ENCODE data around the gene MS4A15. TPM values are rescaled to one million over a fixed set of nuclear protein-coding genes. Genes with fewer than 3 reads are reported as not detected.
A peak's percentile ranks its signal among the peaks of the same experiment; 100 is the strongest.

MS4A15 gene
- total RNA-seq, 1 donor from 2014 or later = not detected

- H3K4me3 Mint-ChIP-seq (ENCODE audit: unreplicated experiment) = no peak overlapping the region
- H3K36me3 Mint-ChIP-seq (ENCODE audit: low read depth, unreplicated experiment) = peaks cover 17% of the 10 kb centered on the region
- no peak for DNase-seq (ENCODE audit: low spot score)
- peaks cover 8% of the 10 kb centered on the region for H3K27me3 Mint-ChIP-seq (ENCODE audit: unreplicated experiment)
- no peak overlapping the region for H3K27ac Mint-ChIP-seq (ENCODE audit: unreplicated experiment)
- H3K4me1 Mint-ChIP-seq (ENCODE audit: unreplicated experiment) = no peaks in the 10 kb centered on the region
- peaks cover 13% of the 10 kb centered on the region for H3K9me3 Mint-ChIP-seq (ENCODE audit: unreplicated experiment)
- TF ChIP-seq CTCF (IDR thresholded peaks at IDR 0.05; ENCODE audit: unreplicated experiment) = no peak
Observed at GRCh38 chr11:60792521-60792920, 35.9 kb downstream of the MS4A15 start.

GRCh38 chr11:60795291-60795690, 38.6 kb downstream of the MS4A15 start:
- no peaks in the 10 kb centered on the region for H3K4me1 Mint-ChIP-seq (ENCODE audit: unreplicated experiment)
- H3K4me3 Mint-ChIP-seq (ENCODE audit: unreplicated experiment) = peak overlapping the region; percentile 29
- H3K36me3 Mint-ChIP-seq (ENCODE audit: low read depth, unreplicated experiment) = peaks cover 17% of the 10 kb centered on the region
- peaks cover 13% of the 10 kb centered on the region for H3K9me3 Mint-ChIP-seq (ENCODE audit: unreplicated experiment)
- TF ChIP-seq CTCF (IDR thresholded peaks at IDR 0.05; ENCODE audit: unreplicated experiment) = no peak
- no peak for DNase-seq (ENCODE audit: low spot score)
- H3K27ac Mint-ChIP-seq (ENCODE audit: unreplicated experiment) = no peak overlapping the region
- H3K27me3 Mint-ChIP-seq (ENCODE audit: unreplicated experiment) = peaks cover 7% of the 10 kb centered on the region

GRCh38 chr11:60797846-60798630, 41.4 kb downstream of the MS4A15 start:
- H3K36me3 Mint-ChIP-seq (ENCODE audit: low read depth, unreplicated experiment) = peaks cover 4% of the 10 kb centered on the region
- TF ChIP-seq CTCF (IDR thresholded peaks at IDR 0.05; ENCODE audit: unreplicated experiment) = no peak
- H3K9me3 Mint-ChIP-seq (ENCODE audit: unreplicated experiment) = no peaks in the 10 kb centered on the region
- H3K4me3 Mint-ChIP-seq (ENCODE audit: unreplicated experiment) = no peak overlapping the region
- no peaks in the 10 kb centered on the region for H3K4me1 Mint-ChIP-seq (ENCODE audit: unreplicated experiment)
- H3K27ac Mint-ChIP-seq (ENCODE audit: unreplicated experiment) = no peak overlapping the region
- DNase-seq (ENCODE audit: low spot score) = no peak
- peaks cover 7% of the 10 kb centered on the region for H3K27me3 Mint-ChIP-seq (ENCODE audit: unreplicated experiment)

- H3K36me3 Mint-ChIP-seq (ENCODE audit: low read depth, unreplicated experiment) = peaks cover 4% of the 10 kb centered on the region
- no peak for DNase-seq (ENCODE audit: low spot score)
- no peak overlapping the region for H3K27ac Mint-ChIP-seq (ENCODE audit: unreplicated experiment)
- no peak overlapping the region for H3K4me3 Mint-ChIP-seq (ENCODE audit: unreplicated experiment)
- no peak for TF ChIP-seq CTCF (IDR thresholded peaks at IDR 0.05; ENCODE audit: unreplicated experiment)
- H3K9me3 Mint-ChIP-seq (ENCODE audit: unreplicated experiment) = no peaks in the 10 kb centered on the region
- H3K4me1 Mint-ChIP-seq (ENCODE audit: unreplicated experiment) = no peaks in the 10 kb centered on the region
- H3K27me3 Mint-ChIP-seq (ENCODE audit: unreplicated experiment) = peaks cover 7% of the 10 kb centered on the region
Observed at GRCh38 chr11:60798631-60799030, 42.0 kb downstream of the MS4A15 start.

GRCh38 chr11:60801194-60801593, 44.5 kb downstream of the MS4A15 start:
- peaks cover 2% of the 10 kb centered on the region for H3K27me3 Mint-ChIP-seq (ENCODE audit: unreplicated experiment)
- no peak overlapping the region for H3K27ac Mint-ChIP-seq (ENCODE audit: unreplicated experiment)
- H3K9me3 Mint-ChIP-seq (ENCODE audit: unreplicated experiment) = no peaks in the 10 kb centered on the region
- no peak overlapping the region for H3K4me3 Mint-ChIP-seq (ENCODE audit: unreplicated experiment)
- peaks cover 2% of the 10 kb centered on the region for H3K4me1 Mint-ChIP-seq (ENCODE audit: unreplicated experiment)
- TF ChIP-seq CTCF (IDR thresholded peaks at IDR 0.05; ENCODE audit: unreplicated experiment) = no peak
- DNase-seq (ENCODE audit: low spot score) = no peak
- H3K36me3 Mint-ChIP-seq (ENCODE audit: low read depth, unreplicated experiment) = no peaks in the 10 kb centered on the region
